ENCODE data around the gene NBEA. TPM values are rescaled to one million over a fixed set of nuclear protein-coding genes. Genes with fewer than 3 reads are reported as not detected.

The NBEA gene
- total RNA-seq, 1 donor from 2014 or later: 12.0 TPM

- Histone ChIP-seq H3K4me3 (no peak overlapping the region), H3K27me3 (no peaks in the 10 kb centered on the region), H3K4me1 (no peaks in the 10 kb centered on the region), H3K27ac (no peak overlapping the region), H3K9me3 (no peaks in the 10 kb centered on the region), H3K36me3 (no peaks in the 10 kb centered on the region)
- no peak for TF ChIP-seq POLR2A (IDR thresholded peaks at IDR 0.05)
- no peak for TF ChIP-seq CTCF (IDR thresholded peaks at IDR 0.05)
- no peak for TF ChIP-seq POLR2AphosphoS5 (IDR thresholded peaks at IDR 0.05; ENCODE audit: insufficient read depth in 1 of 2, low read depth in 1 of 2)
- DNase-seq (ENCODE audit: extremely low spot score in 2 of 2): no peak
- intact Hi-C loops (cut with DNase I): no loop called here
Measured at GRCh38 chr13:35163674-35164073, 221.6 kb downstream of the NBEA start.

DNA sequence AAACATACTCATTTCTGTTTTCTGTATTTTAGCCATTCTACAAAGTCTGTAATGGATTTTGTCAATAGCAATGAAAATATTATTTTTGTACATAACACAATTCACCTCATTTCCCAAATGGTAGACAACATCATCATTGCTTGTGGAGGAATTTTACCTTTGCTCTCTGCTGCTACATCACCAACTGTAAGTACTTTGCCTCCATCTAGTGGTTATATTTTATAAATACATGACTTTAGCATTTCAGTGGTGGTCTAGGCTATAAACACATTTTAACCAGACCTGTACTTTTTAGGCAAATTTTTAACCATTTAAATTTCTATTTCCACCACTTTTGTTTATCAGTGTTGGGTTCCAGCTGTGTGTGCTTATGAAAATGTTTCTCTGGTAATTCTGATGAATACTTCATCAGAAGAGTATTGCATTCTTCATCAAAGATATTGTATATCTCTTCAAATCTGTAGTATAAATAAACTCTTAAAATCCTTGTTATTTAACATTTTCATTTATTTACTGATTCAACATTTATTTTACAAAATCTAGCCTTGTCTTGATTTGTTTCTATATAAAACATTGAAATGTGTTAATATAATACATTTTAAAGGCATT, 222.4 kb downstream of the NBEA start:
- Histone ChIP-seq H3K27ac (no peak overlapping the region), H3K4me3 (no peak overlapping the region), H3K4me1 (no peaks in the 10 kb centered on the region), H3K27me3 (no peaks in the 10 kb centered on the region), H3K36me3 (no peaks in the 10 kb centered on the region), H3K9me3 (no peaks in the 10 kb centered on the region)
- intact Hi-C loops (cut with DNase I): no loop called here
- TF ChIP-seq POLR2A (IDR thresholded peaks at IDR 0.05) (no peak), CTCF (IDR thresholded peaks at IDR 0.05) (peak; percentile 47 to 74 (median 54))
- no peak for DNase-seq (ENCODE audit: extremely low spot score in 2 of 2)

DNA sequence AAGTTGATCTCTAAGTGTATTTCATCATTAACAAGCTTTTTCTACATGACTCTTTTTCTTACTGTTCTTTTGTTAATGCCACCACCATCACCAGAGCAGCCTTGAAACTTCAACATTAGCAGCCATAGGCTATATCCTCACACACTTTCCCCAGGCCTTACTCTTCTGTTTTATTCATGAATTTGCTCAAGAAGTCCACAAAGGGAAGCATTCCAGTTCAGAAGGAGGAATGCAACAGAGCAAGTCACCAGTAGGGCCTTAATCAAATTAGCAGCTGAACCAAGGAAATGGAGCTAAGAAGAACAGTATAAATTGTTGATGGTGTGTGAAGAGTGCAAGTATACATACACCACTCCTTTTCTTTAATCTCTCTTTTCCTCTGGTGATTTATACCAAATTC, 223.1 kb downstream of the NBEA start:
- Histone ChIP-seq H3K27ac (no peak overlapping the region), H3K4me1 (no peaks in the 10 kb centered on the region), H3K4me3 (no peak overlapping the region), H3K9me3 (no peaks in the 10 kb centered on the region), H3K36me3 (no peaks in the 10 kb centered on the region), H3K27me3 (no peaks in the 10 kb centered on the region)
- TF ChIP-seq POLR2A (IDR thresholded peaks at IDR 0.05): no peak
- TF ChIP-seq CTCF (IDR thresholded peaks at IDR 0.05): no peak
- no peak for TF ChIP-seq POLR2AphosphoS5 (IDR thresholded peaks at IDR 0.05; ENCODE audit: insufficient read depth in 1 of 2, low read depth in 1 of 2)
- no peak for DNase-seq (ENCODE audit: extremely low spot score in 2 of 2)
- intact Hi-C loops (cut with DNase I): no loop called here

DNA sequence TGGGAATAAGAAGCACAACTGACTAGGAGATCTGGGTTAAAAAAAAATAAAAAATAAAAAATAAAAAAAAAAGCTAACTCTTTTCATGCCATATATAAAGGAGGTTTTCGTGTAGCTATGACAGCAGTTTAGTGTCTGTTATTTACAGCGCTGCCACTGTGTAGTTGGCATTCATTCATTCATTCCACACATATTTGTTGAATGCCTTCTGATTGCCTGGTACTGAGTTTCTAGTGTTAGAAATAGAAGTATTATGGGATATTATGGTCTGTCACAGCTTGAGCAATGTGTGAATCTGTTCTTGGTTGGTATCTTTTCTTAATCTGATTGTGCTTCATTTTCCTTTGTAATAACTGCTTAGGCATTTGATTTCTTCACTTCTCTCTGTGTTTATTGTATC, 237.4 kb downstream of the NBEA start:
- intact Hi-C loops (cut with DNase I): no loop called here
- no peak overlapping the region for H3K27ac ChIP-seq
- TF ChIP-seq POLR2A (IDR thresholded peaks at IDR 0.05): no peak
- TF ChIP-seq POLR2AphosphoS5 (IDR thresholded peaks at IDR 0.05; ENCODE audit: insufficient read depth in 1 of 2, low read depth in 1 of 2): no peak
- TF ChIP-seq CTCF (IDR thresholded peaks at IDR 0.05): no peak
- no peaks in the 10 kb centered on the region for H3K27me3 ChIP-seq
- no peaks in the 10 kb centered on the region for H3K36me3 ChIP-seq
- no peak overlapping the region for H3K4me3 ChIP-seq
- H3K9me3 ChIP-seq: no peaks in the 10 kb centered on the region
- H3K4me1 ChIP-seq: no peaks in the 10 kb centered on the region
- no peak for DNase-seq (ENCODE audit: extremely low spot score in 2 of 2)

- H3K36me3 ChIP-seq: no peaks in the 10 kb centered on the region
- no peaks in the 10 kb centered on the region for H3K9me3 ChIP-seq
- H3K4me3 ChIP-seq: no peak overlapping the region
- H3K27ac ChIP-seq: no peak overlapping the region
- no peak for TF ChIP-seq POLR2A (IDR thresholded peaks at IDR 0.05)
- TF ChIP-seq CTCF (IDR thresholded peaks at IDR 0.05): no peak
- TF ChIP-seq POLR2AphosphoS5 (IDR thresholded peaks at IDR 0.05; ENCODE audit: insufficient read depth in 1 of 2, low read depth in 1 of 2): no peak
- DNase-seq (ENCODE audit: extremely low spot score in 2 of 2): no peak
- intact Hi-C loops (cut with DNase I): no loop called here
- no peaks in the 10 kb centered on the region for H3K27me3 ChIP-seq
- H3K4me1 ChIP-seq: no peaks in the 10 kb centered on the region
Measured at GRCh38 chr13:35179920-35180663, 238.0 kb downstream of the NBEA start.

Data from vagina (tissue), 2 donors.